H9 (cell line): ENCODE data around the gene ILK. TPM values are rescaled to one million over a fixed set of nuclear protein-coding genes. Genes with fewer than 3 reads are reported as not detected.

Experiments used
- DNase-seq: peaks from one replicate; pipeline ENCODE4 v3.0.0-alpha.2; 2017
- H2AFZ ChIP-seq: one replicate; pipeline ENCODE4 v1.6.1; 2013; ENCODE audit warnings: mild to moderate bottlenecking, low read length, control low read depth, moderate library complexity
- H2AK5ac ChIP-seq: 2 replicates; pipeline ENCODE4 v1.6.1; 2013; ENCODE audit warnings: low read length, control low read depth, mixed read lengths; ENCODE audit not compliant: insufficient read length
- H2BK120ac ChIP-seq: one replicate; pipeline ENCODE4 v1.6.1; 2013; ENCODE audit warnings: low read depth, mild to moderate bottlenecking, low read length, control low read depth, inconsistent platforms; ENCODE audit not compliant: poor library complexity, severe bottlenecking
- H2BK12ac ChIP-seq: 2 replicates; pipeline ENCODE4 v1.6.1; 2013; ENCODE audit warnings: low read length, control low read depth, mixed read lengths, low read depth; ENCODE audit not compliant: insufficient read length
- H2BK15ac ChIP-seq: 2 replicates; pipeline ENCODE4 v1.6.1; 2013; ENCODE audit warnings: low read depth, low read length, control low read depth
- H2BK20ac ChIP-seq: one replicate; pipeline ENCODE4 v1.6.1; 2013; ENCODE audit warnings: low read depth, mild to moderate bottlenecking, low read length, control low read depth, inconsistent platforms; ENCODE audit not compliant: poor library complexity, severe bottlenecking
- H2BK5ac ChIP-seq: 2 replicates; pipeline ENCODE4 v1.6.1; 2013; ENCODE audit warnings: low read length, control low read depth, mixed read lengths; ENCODE audit not compliant: insufficient read length
- H3K14ac ChIP-seq: 2 replicates; pipeline ENCODE4 v1.6.1; 2013; ENCODE audit warnings: low read length, control low read depth; ENCODE audit not compliant: insufficient read depth
- H3K18ac ChIP-seq: 2 replicates; pipeline ENCODE4 v1.6.1; 2013; ENCODE audit warnings: low read depth, mild to moderate bottlenecking, mixed read lengths, low read length, control low read depth; ENCODE audit not compliant: insufficient read length
- H3K23ac ChIP-seq: 2 replicates; pipeline ENCODE4 v1.6.1; 2013; ENCODE audit warnings: low read length, control low read depth, mixed read lengths, low read depth; ENCODE audit not compliant: insufficient read length
- H3K23me2 ChIP-seq: 2 replicates; pipeline ENCODE4 v1.6.1; 2013; ENCODE audit warnings: low read depth, mild to moderate bottlenecking, mixed read lengths, low read length, control low read depth; ENCODE audit not compliant: insufficient read length, poor library complexity, severe bottlenecking
- H3K27ac ChIP-seq: 2 replicates; pipeline ENCODE4 v1.5.1; 2013; ENCODE audit warnings: low read length, control low read depth, mixed read lengths, low read depth; ENCODE audit not compliant: insufficient read length
- H3K27me3 ChIP-seq: 2 replicates; pipeline ENCODE4 v1.6.1; 2013; ENCODE audit warnings: low read length, control low read depth, inconsistent platforms; ENCODE audit not compliant: insufficient read depth
- H3K4ac ChIP-seq: 2 replicates; pipeline ENCODE4 v1.6.1; 2013; ENCODE audit warnings: low read depth, mild to moderate bottlenecking, control low read depth, inconsistent platforms, low read length, moderate library complexity
- H3K4me1 ChIP-seq: 2 replicates; pipeline ENCODE4 v1.6.1; 2013; ENCODE audit warnings: low read length, control low read depth, inconsistent platforms; ENCODE audit not compliant: insufficient read depth
- H3K4me2 ChIP-seq: 2 replicates; pipeline ENCODE4 v1.6.1; 2013; ENCODE audit warnings: low read length, control low read depth, mixed read lengths; ENCODE audit not compliant: insufficient read length, insufficient read depth
- H3K56ac ChIP-seq: 2 replicates; pipeline ENCODE4 v1.6.1; 2013; ENCODE audit warnings: low read depth, mild to moderate bottlenecking, mixed read lengths, low read length, control low read depth; ENCODE audit not compliant: insufficient read length
- H3K79me1 ChIP-seq: 2 replicates; pipeline ENCODE4 v1.6.1; 2013; ENCODE audit warnings: low read depth, mild to moderate bottlenecking, moderate library complexity, low read length, control low read depth, inconsistent platforms; ENCODE audit not compliant: insufficient read depth, poor library complexity, severe bottlenecking
- H3K79me2 ChIP-seq: 2 replicates; pipeline ENCODE4 v1.6.1; 2013; ENCODE audit warnings: low read length, control low read depth, inconsistent platforms; ENCODE audit not compliant: insufficient read depth
- H3K9ac ChIP-seq: 2 replicates; pipeline ENCODE4 v1.6.1; 2013; ENCODE audit warnings: low read length, control low read depth, mixed read lengths; ENCODE audit not compliant: insufficient read length; ENCODE audit errors: extremely low read depth
- H3K9me3 ChIP-seq: one replicate; pipeline ENCODE4 v1.6.1; 2013; ENCODE audit warnings: low read depth, low read length, inconsistent platforms; ENCODE audit not compliant: control insufficient read depth
- H3T11ph ChIP-seq: one replicate; pipeline ENCODE4 v1.6.1; 2013; ENCODE audit warnings: mild to moderate bottlenecking, low read length, control low read depth, inconsistent platforms
- H4K20me1 ChIP-seq: one replicate; pipeline ENCODE4 v1.6.1; 2013; ENCODE audit not compliant: control insufficient read depth, insufficient read length, insufficient read depth
- H4K5ac ChIP-seq: 2 replicates; pipeline ENCODE4 v1.6.1; 2013; ENCODE audit warnings: low read depth, mild to moderate bottlenecking, mixed read lengths, low read length, control low read depth; ENCODE audit not compliant: insufficient read length
- H4K8ac ChIP-seq: replicated peaks from 2 replicates; pipeline ENCODE4 v1.6.1; 2013; ENCODE audit warnings: low read length, control low read depth, mixed read lengths, low read depth; ENCODE audit not compliant: insufficient read length
- H4K91ac ChIP-seq: 2 replicates; pipeline ENCODE4 v1.6.1; 2013; ENCODE audit warnings: low read depth, mild to moderate bottlenecking, moderate library complexity, mixed read lengths, low read length, control low read depth; ENCODE audit not compliant: insufficient read length
- H3K27ac Mint-ChIP-seq, 3 experiments: 2 replicates in 2 of 3; 3 replicates in 1 of 3; pipeline ENCODE4 v1.8.0; 2020 to 2021; ENCODE audit warnings: mixed read lengths in 3 of 3, mild to moderate bottlenecking in 1 of 3, moderate library complexity in 1 of 3
- H3K27me3 Mint-ChIP-seq: 2 replicates; pipeline ENCODE4 v1.8.0; 2021; ENCODE audit warnings: low read depth, mild to moderate bottlenecking, moderate library complexity, mixed read lengths
- H3K36me3 Mint-ChIP-seq, 3 experiments: 2 replicates in 2 of 3; 3 replicates in 1 of 3; pipeline ENCODE4 v1.8.0; 2020 to 2021; ENCODE audit warnings: low read depth in 3 of 3, mixed read lengths in 3 of 3; ENCODE audit not compliant: insufficient read depth in 1 of 3
- H3K4me1 Mint-ChIP-seq, 2 experiments: 2 replicates each; pipeline ENCODE4 v1.8.0; 2020; ENCODE audit warnings: mixed read lengths in 2 of 2
- H3K4me3 Mint-ChIP-seq, 2 experiments: 2 replicates in 1 of 2; 3 replicates in 1 of 2; pipeline ENCODE4 v1.8.0; 2020 to 2021; ENCODE audit warnings: mild to moderate bottlenecking in 2 of 2, mixed read lengths in 2 of 2, moderate library complexity in 1 of 2
- H3K9me3 Mint-ChIP-seq, 2 experiments: 2 replicates in 1 of 2; 3 replicates in 1 of 2; pipeline ENCODE4 v1.8.0; 2020; ENCODE audit warnings: mild to moderate bottlenecking in 2 of 2, mixed read lengths in 2 of 2, moderate library complexity in 1 of 2
- CTCF ChIP-seq: fragments of 200-600 bp; sonication (generic); conservative IDR thresholded peaks from 3 replicates; pipeline ENCODE4 v1.8.0; 2021; ENCODE audit warnings: antibody characterized with exemption, mild to moderate bottlenecking
- WGBS: extraction: QIAGEN DNeasy Blood & Tissue Kit; methylation state at CpG from one replicate; pipeline ENCODE4 v1.1.7; 2013; ENCODE audit warnings: missing lambda C conversion rate, low lambda C conversion rate, mixed read lengths; ENCODE audit not compliant: insufficient read length; ENCODE audit errors: extremely low coverage; 5-methylcytosine and 5-hydroxymethylcytosine counted together
- total RNA-seq: library from RNA; stranded (reverse); gene quantifications from 2 replicates; pipeline ENCODE4 v1.2.1, GENCODE V29; 2021

Gene ILK
- total RNA-seq, 1 experiment from 2014 or later, result 100 TPM

DNA sequence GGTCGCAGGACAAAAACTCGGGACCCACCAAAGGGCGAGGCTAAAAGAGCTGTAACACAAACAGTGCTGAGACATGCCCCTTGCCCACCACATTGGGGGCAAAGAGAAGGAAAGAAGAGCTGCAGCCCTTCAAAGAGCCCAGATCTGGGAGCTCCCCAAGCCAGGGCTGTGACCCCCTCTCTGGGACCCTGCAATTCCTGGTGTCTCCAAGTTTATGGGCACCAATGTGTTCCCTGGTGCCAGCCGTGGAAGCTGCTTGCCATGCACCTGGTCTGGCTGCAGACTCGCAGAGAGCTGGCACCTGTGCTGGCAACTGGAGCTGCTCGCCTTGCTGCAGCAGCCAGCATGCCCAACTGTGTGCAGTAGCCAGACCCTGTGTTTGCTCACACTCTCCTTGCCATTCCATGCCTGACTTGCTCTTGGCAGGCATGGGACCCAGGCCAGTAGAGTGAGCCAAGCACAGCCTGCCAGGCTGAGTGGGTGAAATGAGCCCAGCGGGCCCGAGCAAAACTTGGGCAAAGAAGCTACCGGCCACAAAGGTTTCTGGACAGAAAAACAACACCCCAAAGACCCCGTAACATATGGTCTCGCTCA lies 16.1 kb upstream of the ILK start:
- no peaks in the 10 kb centered on the region for H4K20me1 ChIP-seq
- H4K5ac ChIP-seq, result no peak overlapping the region
- no peaks in the 10 kb centered on the region for H3K27me3 ChIP-seq
- H2BK12ac ChIP-seq, result no peak overlapping the region
- Mint-ChIP-seq H3K4me1 (peaks cover 6% of the 10 kb centered on the region in 2 experiments; a peak in 3 of 4 replicates), H3K4me3 (no peak overlapping the region), H3K27me3 (no peaks in the 10 kb centered on the region), H3K36me3 (peaks cover 7 to 17% (median 9%) of the 10 kb centered on the region in 3 experiments; a peak in 5 of 7 replicates), H3K9me3 (peaks cover 19 to 20% of the 10 kb centered on the region in 2 experiments), H3K27ac (peak overlapping the region in 1 of 3 experiments; percentile 46; a peak in 1 of 7 replicates)
- no peak overlapping the region for H2BK15ac ChIP-seq
- H3K4me1 ChIP-seq, result no peaks in the 10 kb centered on the region
- H4K91ac ChIP-seq, result no peak overlapping the region
- H2BK20ac ChIP-seq, result no peak overlapping the region
- H3K23me2 ChIP-seq, result no peaks in the 10 kb centered on the region
- H3K18ac ChIP-seq, result no peak overlapping the region
- no peaks in the 10 kb centered on the region for H3K79me2 ChIP-seq
- H3K23ac ChIP-seq, result no peak overlapping the region
- H3K14ac ChIP-seq, result no peak overlapping the region
- H2AK5ac ChIP-seq, result no peak overlapping the region
- no peak overlapping the region for H3K4ac ChIP-seq
- no peaks in the 10 kb centered on the region for H3K79me1 ChIP-seq
- no peak overlapping the region for H3T11ph ChIP-seq
- H3K56ac ChIP-seq, result no peak overlapping the region
- no peak overlapping the region for H3K27ac ChIP-seq
- no peak for DNase-seq
- no peak overlapping the region for H3K4me2 ChIP-seq
- no peak overlapping the region for H2AFZ ChIP-seq
- H2BK120ac ChIP-seq, result no peak overlapping the region
- no peak for TF ChIP-seq CTCF
- H4K8ac ChIP-seq, result no peak overlapping the region
- H3K9ac ChIP-seq, result no peak overlapping the region
- WGBS, result no CpG with 5 or more reads among the region's 11 CpGs
- no peak overlapping the region for H2BK5ac ChIP-seq
- no peaks in the 10 kb centered on the region for H3K9me3 ChIP-seq
